ENCODE data around the gene RBFOX2. TPM values are rescaled to one million over a fixed set of nuclear protein-coding genes. Genes with fewer than 3 reads are reported as not detected.

RBFOX2 gene
- total RNA-seq, 2 experiments from 2014 or later, result 54.3 to 78.7 TPM

DNA sequence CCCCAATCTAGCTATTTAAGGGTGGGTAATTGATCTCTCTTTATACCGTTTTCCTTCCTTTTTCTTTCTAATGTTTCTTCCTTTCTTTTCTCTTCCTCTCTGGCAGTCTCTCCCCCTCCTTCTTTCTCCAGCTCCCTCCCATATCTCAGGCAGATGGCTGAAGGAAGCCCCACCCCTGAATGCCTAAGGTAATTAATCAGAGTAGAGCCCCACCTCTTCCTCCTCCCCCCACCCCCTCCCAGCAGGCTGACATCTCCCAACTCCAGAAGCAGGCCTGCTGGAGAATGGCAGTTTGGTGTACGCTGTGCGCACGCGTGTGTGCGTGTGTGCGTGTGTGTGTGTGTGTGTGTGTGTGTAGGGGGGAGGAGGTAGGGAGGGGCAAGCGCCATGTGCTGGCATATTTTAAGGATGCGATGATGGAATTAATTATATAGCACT lies 188.3 kb downstream of the RBFOX2 start:
- no peaks in the 10 kb centered on the region for H4K20me1 ChIP-seq (ENCODE audit: insufficient read depth, low read length)
- no peaks in the 10 kb centered on the region for H3K9me2 ChIP-seq (ENCODE audit: insufficient read depth, low read length)
- H3K4me1 ChIP-seq (ENCODE audit: insufficient read depth, low read length, poor library complexity, severe bottlenecking), result peaks cover 81% of the 10 kb centered on the region
- intact Hi-C loops (cut with micrococcal nuclease; ENCODE audit: unreplicated experiment), result loop anchor here (5.0 to 10.0 kb wide), 2 partner anchors 56 to 88 kb away; no protein-coding TSS in a partner anchor
- peak overlapping the region; percentile 74 for H3K4me3 ChIP-seq (ENCODE audit: low read depth, low read length, poor library complexity, severe bottlenecking)
- H2AFZ ChIP-seq (ENCODE audit: low read length), result peak overlapping the region; percentile 11; the same call in 1 of the 2 replicates
- no peaks in the 10 kb centered on the region for H3K9me3 ChIP-seq (ENCODE audit: low read length)
- ChIA-PET CTCF (ENCODE audit: unreplicated experiment) (interaction anchor here (0.5 to 0.8 kb wide), 4 partner anchors 54 to 430 kb away, joined by 3 to 8 read pairs (median 3); no protein-coding TSS in a partner anchor), POLR2A (interaction anchor here (0.6 to 1.6 kb wide), 6 partner anchors 12 to 212 kb away, joined by 3 to 5 read pairs (median 4); partner anchors contain the start of gene APOL6)
- H3K27ac ChIP-seq (ENCODE audit: low read depth, low read length, poor library complexity, severe bottlenecking), result peak overlapping the region; percentile 67
- H3K79me2 ChIP-seq (ENCODE audit: insufficient read depth, low read depth, low read length), result peaks cover 68% of the 10 kb centered on the region
- TF ChIP-seq, protein P1, sequence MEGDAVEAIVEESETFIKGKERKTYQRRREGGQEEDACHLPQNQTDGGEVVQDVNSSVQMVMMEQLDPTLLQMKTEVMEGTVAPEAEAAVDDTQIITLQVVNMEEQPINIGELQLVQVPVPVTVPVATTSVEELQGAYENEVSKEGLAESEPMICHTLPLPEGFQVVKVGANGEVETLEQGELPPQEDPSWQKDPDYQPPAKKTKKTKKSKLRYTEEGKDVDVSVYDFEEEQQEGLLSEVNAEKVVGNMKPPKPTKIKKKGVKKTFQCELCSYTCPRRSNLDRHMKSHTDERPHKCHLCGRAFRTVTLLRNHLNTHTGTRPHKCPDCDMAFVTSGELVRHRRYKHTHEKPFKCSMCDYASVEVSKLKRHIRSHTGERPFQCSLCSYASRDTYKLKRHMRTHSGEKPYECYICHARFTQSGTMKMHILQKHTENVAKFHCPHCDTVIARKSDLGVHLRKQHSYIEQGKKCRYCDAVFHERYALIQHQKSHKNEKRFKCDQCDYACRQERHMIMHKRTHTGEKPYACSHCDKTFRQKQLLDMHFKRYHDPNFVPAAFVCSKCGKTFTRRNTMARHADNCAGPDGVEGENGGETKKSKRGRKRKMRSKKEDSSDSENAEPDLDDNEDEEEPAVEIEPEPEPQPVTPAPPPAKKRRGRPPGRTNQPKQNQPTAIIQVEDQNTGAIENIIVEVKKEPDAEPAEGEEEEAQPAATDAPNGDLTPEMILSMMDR (conservative IDR thresholded peaks at IDR 0.05; ENCODE audit: low read length), result no peak
- no peak for TF ChIP-seq EZH2phosphoT487 (IDR thresholded peaks at IDR 0.05; ENCODE audit: borderline replicate concordance, low read depth, low read length)
- no TSS peak for BruUV-seq (replicated peaks)
- peak; percentile 74 for DNase-seq (ENCODE audit: low spot score)
- H3K4me2 ChIP-seq (ENCODE audit: low read length), result peak overlapping the region; percentile 91
- no peaks in the 10 kb centered on the region for H3K36me3 ChIP-seq (ENCODE audit: insufficient read depth, low read length)

DNA sequence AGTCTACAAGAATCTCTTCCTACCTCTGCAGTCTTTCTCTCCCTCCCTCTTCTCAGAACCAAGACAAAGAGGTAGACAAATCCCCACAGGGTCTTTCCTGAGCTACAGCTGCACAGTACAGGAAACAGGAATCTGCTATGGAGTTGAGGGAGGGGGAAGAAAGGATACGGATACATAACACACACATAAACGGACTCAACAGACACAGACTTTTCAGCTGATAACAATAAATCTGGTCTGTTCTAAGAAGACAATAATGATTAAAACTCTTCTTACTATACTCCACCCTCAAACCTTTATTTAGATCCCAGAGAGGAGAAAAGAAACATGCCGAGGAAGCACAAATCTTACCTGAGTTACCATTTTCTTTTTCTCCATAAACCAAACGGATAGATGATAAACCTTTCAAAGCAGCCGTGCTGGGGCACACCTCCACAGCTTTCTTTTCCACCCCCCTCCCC lies 188.8 kb downstream of the RBFOX2 start:
- ChIA-PET CTCF (ENCODE audit: unreplicated experiment) (interaction anchor here (0.5 to 0.8 kb wide), 4 partner anchors 55 to 430 kb away, joined by 3 to 8 read pairs (median 3); no protein-coding TSS in a partner anchor), POLR2A (interaction anchor here (0.6 to 1.1 kb wide), 4 partner anchors 12 to 212 kb away, joined by 3 to 4 read pairs (median 4); partner anchors contain the start of gene APOL6)
- no peaks in the 10 kb centered on the region for H4K20me1 ChIP-seq (ENCODE audit: insufficient read depth, low read length)
- no TSS peak for BruUV-seq (replicated peaks)
- H3K4me1 ChIP-seq (ENCODE audit: insufficient read depth, low read length, poor library complexity, severe bottlenecking), result peaks cover 81% of the 10 kb centered on the region
- peak overlapping the region; percentile 74 for H3K4me3 ChIP-seq (ENCODE audit: low read depth, low read length, poor library complexity, severe bottlenecking)
- TF ChIP-seq EZH2phosphoT487 (IDR thresholded peaks at IDR 0.05; ENCODE audit: borderline replicate concordance, low read depth, low read length), result no peak
- TF ChIP-seq, protein P1 (conservative IDR thresholded peaks at IDR 0.05; ENCODE audit: low read length), result no peak
- H3K36me3 ChIP-seq (ENCODE audit: insufficient read depth, low read length), result no peaks in the 10 kb centered on the region
- H3K4me2 ChIP-seq (ENCODE audit: low read length), result peak overlapping the region; percentile 91
- no peaks in the 10 kb centered on the region for H3K9me2 ChIP-seq (ENCODE audit: insufficient read depth, low read length)
- DNase-seq (ENCODE audit: low spot score), result no peak
- no peaks in the 10 kb centered on the region for H3K9me3 ChIP-seq (ENCODE audit: low read length)
- peak overlapping the region; percentile 11; the same call in 1 of the 2 replicates for H2AFZ ChIP-seq (ENCODE audit: low read length)
- peaks cover 73% of the 10 kb centered on the region for H3K79me2 ChIP-seq (ENCODE audit: insufficient read depth, low read depth, low read length)
- H3K27ac ChIP-seq (ENCODE audit: low read depth, low read length, poor library complexity, severe bottlenecking), result peak overlapping the region; percentile 67
- intact Hi-C loops (cut with micrococcal nuclease; ENCODE audit: unreplicated experiment), result loop anchor here (1.0 to 10.0 kb wide), 5 partner anchors 55 to 285 kb away; no protein-coding TSS in a partner anchor

All from OCI-LY7 (cell line).